ENCODE data around the gene WDR62.
"Not testable (repeated sequence)": the region's sequence is repeated elsewhere in the genome, so short reads cannot be mapped to it uniquely, and the experiment has no call there.

Gene WDR62

DNA sequence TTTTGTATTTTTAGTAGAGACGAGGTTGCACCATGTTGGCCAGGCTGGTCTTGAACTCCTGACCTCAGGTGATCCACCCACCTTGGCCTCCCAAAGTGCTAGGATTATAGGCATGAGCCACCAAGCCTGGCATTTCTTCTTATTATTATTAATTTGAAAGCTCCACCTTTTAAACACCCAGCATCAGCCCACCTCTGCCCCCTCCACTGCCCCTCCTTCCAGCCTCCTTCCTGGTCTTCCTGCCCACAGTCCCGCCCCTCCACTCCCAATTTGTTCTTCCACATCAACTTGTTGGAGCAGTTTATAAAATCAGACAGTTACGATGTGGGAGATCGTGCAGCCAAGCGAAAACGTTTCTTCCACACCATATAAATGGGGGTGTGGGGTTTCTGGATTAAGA, 14.2 kb upstream of the WDR62 start:
- DNase-seq = no peak

DNA sequence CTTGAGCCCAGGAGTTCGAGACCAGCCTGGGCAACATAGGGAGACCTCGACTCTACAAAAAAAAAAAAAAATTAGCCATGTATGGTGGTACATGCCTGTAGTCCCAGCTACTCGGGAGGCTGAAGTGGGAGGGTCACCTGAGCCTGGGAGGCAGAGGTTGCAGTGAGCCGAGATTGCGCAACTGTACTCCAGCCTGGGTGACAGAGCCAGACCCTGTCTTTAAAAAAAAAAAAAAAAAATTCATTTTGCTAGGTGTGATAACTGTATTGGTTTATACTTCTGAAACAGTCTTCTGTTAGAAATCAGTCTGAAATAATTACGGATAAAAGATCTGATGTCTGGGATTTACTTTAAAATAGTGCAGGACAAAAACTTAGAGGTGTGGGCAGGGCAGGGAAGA, 13.6 kb upstream of the WDR62 start:
- not testable (repeated sequence) for DNase-seq

GRCh38 chr19:36041831-36042230, 12.9 kb upstream of the WDR62 start:
- no peak for DNase-seq

DNA sequence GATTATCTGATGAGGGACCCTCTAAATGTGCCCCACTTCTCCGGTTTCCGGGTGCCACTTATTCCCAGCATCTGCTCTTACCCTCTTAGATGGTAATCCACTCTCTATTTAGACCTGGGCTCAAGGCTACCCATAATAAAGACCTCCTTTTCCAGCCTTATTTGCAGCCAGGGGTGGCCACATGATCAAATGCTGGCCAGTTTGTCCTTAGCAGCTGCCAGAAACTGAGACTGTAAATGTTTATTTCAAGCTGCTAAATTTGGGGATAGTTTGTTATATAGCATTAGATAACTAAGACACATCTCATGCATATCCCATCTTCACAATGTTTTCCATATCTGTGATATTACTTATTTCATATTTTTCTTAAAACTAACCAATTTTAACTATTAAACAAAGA, 10.7 kb upstream of the WDR62 start:
- no peak for DNase-seq

DNA sequence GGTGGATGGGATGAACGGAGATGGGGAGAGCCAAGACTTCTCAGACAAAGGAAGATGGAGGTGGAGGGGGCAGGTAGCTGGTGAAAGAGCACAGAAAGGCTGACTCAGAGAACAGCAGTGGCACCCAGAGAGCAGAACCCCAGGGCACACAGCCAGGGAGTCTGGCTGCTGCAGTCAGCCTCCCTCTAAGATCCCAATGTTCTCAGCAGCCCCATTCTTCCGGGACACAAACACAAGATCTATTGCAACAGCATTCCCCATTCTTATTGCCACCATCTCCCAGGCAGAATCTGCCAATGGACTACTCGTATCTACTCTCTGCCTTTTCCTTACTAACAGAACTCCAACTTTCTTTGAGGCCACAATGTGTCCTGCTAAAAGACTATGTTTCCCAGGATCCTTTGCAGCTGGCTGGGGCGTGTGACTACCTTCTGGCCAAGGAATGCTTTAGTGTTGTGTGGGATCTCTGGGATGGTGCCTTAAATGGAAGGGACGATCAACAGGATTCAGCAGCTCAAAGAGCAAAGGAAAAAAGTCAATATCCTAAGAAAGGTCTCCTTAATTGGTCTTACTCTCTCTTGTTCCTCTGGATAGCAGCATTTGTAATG, 8.2 kb upstream of the WDR62 start:
- no peak for DNase-seq

- DNase-seq = no peak
These were observed 6.9 kb upstream of the WDR62 start for GRCh38 chr19:36047835-36048234.

GRCh38 chr19:36049080-36049698, 5.5 kb upstream of the WDR62 start:
- no peak for DNase-seq

DNA sequence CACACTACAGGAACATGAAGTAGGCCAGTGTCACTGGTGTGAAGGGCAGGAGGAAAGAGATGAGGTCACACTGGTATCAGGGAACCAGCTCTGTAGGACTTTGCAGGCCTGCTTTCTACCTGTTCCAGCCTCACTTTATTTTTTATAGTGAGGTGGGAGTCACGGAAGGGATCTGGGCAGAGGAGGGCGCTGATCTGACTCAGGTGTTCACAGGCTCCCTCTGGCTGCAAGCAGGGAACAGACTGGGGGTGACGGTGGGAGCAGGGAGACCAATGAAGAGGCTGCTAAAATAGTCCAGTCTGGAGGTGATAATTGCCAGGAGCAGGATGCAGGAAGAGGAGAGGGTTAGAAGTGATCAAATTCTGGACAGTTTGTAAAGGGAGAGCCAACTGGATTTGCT, 3.5 kb upstream of the WDR62 start:
- DNase-seq = no peak

- DNase-seq = no peak
These were observed 3.1 kb upstream of the WDR62 start for GRCh38 chr19:36051637-36052036.

GRCh38 chr19:36054119-36054732, 471 bp upstream of the WDR62 start, which contains the start of gene THAP8:
THAP8 (minus strand) TSS chr19:36054285; CDS start chr19:36054217, 68 bp downstream.
- peak; percentile 100 for DNase-seq

GRCh38 chr19:36058481-36059179, 3.9 kb downstream of the WDR62 start:
- no peak for DNase-seq

DNA sequence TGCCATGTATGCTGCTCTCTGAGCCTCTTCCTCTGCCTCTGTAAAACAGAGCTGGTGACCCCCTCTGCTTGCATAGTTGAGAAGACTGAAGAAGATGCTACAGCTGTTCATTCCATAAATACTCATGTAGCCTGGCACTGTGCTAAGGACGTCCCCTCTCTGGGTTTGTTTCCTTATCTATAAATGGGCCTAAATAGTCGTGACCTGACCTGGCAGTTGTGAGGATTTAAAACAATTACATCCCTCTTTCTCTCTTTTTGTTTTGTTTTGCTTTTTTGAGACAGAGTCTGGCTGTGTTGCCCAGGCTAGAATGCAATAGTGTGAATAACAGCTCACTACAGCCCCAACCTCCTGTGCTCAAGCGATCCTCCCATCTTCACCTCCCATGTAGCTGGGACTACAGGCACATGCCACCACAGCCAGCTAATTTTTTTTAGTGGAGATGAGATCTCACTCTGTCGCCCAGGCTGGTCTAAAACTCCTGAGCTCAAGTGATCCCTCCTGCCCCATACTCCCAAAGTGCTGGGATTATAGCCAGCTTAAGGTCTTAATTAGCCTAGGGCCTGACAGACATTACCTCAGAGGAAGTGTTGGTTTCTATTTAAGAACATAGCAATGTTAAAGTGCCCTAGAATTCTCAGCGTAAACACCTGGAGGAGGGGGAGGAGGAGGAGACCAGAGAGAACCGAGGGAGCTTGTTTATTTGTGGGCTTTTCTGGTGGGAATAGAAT, 4.6 kb downstream of the WDR62 start:
- DNase-seq = no peak

- peak; percentile 28 for DNase-seq
These were observed 5.7 kb downstream of the WDR62 start for GRCh38 chr19:36060430-36060829.

GRCh38 chr19:36061367-36061766, 6.7 kb downstream of the WDR62 start:
- DNase-seq = no peak

GRCh38 chr19:36064826-36065225, 10.1 kb downstream of the WDR62 start:
- no peak for DNase-seq

DNA sequence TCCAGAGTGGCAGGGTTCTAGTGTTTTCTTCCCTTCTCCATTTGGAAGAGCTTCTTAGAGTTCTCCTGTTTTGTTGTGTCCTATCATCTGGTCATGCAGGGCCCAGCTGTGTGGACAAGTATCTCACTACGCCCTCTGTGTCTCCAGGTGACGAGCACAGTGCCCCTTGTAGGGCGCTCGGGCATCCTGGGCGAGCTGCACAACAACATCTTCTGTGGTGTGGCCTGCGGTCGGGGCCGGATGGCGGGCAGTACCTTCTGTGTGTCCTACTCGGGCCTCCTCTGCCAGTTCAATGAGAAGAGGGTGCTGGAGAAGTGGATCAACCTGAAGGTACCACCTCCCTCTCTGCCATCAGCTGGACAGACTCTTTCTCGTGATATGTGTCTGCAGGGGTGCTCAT, 13.0 kb downstream of the WDR62 start:
- DNase-seq = no peak

DNA sequence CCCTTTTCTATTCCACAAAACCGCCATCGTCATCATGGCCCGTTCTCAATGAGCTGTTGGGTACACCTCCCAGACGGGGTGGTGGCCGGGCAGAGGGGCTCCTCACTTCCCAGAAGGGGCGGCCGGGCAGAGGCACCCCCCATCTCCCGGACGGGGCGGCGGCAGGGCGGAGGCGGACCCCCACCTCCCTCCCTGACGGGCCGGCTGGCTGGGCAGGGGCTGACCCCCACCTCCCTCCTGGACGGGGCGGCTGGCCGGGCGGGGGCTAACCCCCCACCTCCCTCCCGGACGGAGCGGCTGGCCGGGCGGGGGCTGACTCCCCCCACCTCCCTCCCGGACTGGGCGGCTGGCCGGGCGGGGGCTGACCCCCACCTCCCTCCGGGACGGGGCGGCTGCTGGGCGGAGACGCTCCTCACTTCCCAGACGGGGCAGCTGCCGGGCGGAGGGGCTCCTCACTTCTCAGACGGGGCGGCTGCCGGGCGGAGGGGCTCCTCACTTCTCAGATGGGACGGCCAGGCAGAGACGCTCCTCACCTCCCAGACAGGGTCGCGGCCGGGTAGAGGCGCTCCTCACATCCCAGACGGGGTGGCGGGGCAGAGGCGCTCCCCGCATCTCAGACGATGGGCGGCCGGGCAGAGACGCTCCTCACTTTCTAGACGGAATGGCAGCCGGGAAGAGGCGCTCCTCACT, 14.3 kb downstream of the WDR62 start:
- not testable (repeated sequence) for DNase-seq

DNA sequence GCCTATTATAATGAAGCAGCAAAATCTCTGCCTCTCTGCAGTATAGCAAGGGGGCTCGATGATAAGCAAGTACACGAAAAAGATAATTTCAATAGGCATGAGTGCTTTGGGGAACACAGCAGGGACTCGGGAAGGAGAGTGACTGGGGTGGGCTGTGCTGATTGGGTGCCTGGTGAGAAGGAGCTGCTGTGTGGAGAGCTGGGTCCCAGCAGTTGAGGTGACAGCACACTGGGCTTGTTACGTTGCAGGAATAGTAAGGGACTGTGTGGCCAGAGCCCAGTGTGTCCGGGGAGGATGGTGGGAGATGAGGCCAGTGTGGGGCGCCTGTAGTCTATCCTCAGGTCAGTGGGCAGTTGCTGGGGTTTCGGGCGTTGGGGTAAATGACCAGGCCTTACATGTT, 17.4 kb downstream of the WDR62 start:
- DNase-seq = no peak

DNA sequence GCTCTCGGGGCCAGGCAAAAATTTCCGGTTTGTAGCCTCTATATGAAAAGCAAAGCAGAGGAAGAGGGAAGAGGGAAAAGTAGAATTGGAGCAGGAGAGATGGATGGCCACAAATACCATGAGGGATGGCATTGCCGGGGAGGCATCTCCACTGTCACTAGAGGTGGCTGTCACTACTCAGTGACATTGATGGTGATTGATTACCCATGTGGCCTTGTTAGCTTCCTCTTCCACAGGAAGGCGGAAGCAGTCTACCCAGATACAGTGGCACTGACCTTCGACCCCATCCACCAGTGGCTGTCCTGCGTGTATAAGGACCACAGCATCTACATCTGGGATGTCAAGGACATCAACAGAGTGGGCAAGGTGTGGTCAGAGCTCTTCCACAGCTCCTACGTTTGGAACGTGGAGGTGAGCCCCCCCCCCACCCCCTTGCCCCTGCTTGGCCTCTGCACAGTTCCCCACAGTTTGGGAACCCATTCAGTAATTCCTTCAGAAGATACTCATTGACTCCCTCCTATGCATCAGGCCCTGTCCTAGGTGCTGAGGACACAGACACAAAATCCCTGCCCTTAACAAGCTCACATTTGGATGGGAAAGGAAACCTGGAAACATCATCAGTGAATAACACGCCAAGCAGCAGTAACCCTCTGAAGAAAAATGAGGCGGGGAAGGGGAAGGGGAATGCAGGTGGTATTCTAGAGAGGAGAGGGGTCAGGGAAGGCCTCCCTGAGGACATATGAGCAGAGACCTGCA, 18.6 kb downstream of the WDR62 start:
- no peak for DNase-seq

GRCh38 chr19:36079389-36079945, 24.8 kb downstream of the WDR62 start:
- DNase-seq = no peak

DNA sequence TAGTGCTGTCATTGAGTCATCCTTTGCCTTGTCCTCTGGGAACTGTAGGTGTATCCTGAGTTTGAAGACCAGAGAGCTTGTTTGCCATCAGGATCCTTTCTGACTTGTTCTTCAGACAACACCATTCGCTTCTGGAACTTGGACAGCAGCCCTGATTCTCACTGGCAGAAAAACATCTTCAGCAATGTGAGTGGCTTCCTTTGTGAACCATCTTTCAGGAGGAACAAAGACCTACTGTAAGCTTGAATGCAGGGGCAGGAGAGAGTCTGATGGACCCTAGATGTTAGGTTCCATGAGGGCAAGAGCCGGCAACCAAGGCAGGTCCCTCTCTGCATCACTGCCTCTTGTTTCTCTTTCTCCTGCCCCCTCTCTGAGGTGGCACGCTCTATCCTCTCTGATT, 26.7 kb downstream of the WDR62 start:
- DNase-seq = no peak
